ENCODE data around the gene PRKCA. TPM values are rescaled to one million over a fixed set of nuclear protein-coding genes. Genes with fewer than 3 reads are reported as not detected.
A peak's percentile ranks its signal among the peaks of the same experiment; 100 is the strongest.

PRKCA gene
- total and polyA plus RNA-seq, 4 donors, result 3.0 to 14.1 (median 5.4) TPM

DNA sequence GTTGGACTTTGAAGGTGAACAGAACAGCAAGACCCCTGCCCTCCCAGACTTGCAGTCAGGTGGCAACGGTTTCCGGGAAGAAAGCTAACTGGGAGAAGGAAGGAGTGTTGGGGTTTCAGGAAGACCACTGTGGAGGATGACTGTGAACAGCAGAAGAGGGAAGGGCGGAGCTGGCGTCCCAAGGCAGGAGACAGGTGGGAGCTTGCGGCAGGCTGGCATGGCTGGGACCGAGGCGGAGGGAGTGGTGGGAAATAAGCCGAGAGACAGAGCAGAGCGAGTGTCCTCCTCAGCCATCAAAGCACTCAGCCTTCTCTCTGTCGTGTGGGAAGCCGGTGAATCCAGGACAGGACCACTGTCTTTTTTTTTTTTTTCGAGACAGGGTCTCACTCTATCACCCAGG lies 424.0 kb downstream of the PRKCA start (continued):
- TF ChIP-seq, protein P1, sequence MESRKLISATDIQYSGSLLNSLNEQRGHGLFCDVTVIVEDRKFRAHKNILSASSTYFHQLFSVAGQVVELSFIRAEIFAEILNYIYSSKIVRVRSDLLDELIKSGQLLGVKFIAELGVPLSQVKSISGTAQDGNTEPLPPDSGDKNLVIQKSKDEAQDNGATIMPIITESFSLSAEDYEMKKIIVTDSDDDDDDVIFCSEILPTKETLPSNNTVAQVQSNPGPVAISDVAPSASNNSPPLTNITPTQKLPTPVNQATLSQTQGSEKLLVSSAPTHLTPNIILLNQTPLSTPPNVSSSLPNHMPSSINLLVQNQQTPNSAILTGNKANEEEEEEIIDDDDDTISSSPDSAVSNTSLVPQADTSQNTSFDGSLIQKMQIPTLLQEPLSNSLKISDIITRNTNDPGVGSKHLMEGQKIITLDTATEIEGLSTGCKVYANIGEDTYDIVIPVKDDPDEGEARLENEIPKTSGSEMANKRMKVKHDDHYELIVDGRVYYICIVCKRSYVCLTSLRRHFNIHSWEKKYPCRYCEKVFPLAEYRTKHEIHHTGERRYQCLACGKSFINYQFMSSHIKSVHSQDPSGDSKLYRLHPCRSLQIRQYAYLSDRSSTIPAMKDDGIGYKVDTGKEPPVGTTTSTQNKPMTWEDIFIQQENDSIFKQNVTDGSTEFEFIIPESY (IDR thresholded peaks at IDR 0.05), result no peak
- no peak for TF ChIP-seq NR2F2 (IDR thresholded peaks at IDR 0.05)
- no peak for TF ChIP-seq FOXA2 (IDR thresholded peaks at IDR 0.05)
- TF ChIP-seq, protein P2, sequence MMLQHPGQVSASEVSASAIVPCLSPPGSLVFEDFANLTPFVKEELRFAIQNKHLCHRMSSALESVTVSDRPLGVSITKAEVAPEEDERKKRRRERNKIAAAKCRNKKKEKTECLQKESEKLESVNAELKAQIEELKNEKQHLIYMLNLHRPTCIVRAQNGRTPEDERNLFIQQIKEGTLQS (IDR thresholded peaks at IDR 0.05), result no peak
- TF ChIP-seq GABPA (IDR thresholded peaks at IDR 0.05 in 1 of 2, conservative IDR thresholded peaks at IDR 0.05 in 1 of 2), result no peak
- no peak for TF ChIP-seq EGR1 (IDR thresholded peaks at IDR 0.05; ENCODE audit: low read depth in 2 of 2)
- TF ChIP-seq, protein P3, sequence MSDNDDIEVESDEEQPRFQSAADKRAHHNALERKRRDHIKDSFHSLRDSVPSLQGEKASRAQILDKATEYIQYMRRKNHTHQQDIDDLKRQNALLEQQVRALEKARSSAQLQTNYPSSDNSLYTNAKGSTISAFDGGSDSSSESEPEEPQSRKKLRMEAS (IDR thresholded peaks at IDR 0.05), result no peak
- no peak for TF ChIP-seq SP1 (IDR thresholded peaks at IDR 0.05)

DNA sequence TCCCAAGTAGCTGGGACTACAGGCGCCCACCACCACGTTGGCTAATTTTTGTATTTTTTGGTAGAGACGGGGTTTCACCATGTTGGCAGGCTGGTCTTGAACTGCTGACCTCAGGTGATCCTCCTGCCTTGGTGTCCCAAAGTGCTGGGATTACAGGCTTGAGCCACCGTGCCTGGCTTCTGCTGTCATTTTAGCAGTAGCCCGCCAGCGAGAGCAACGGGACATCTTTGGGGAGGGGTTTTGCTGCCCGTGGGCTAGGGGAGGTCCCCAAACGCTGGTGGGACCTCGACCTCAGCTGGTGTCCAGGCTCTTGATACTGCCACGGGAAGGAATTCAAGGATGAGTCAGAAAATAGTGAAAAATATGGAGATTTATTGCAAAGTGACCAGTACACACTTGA lies 424.4 kb downstream of the PRKCA start:
- Histone ChIP-seq H3K4me1 (ENCODE audit: control insufficient read depth in 4 of 4, insufficient read depth in 4 of 4, low read length in 3 of 4) (peaks cover 0 to 6% (median 4%) of the 10 kb centered on the region in 4 donors), H3K27me3 (ENCODE audit: control insufficient read depth in 4 of 4, insufficient read depth in 4 of 4, low read length in 3 of 4) (no peaks in the 10 kb centered on the region), H3K36me3 (ENCODE audit: control insufficient read depth in 4 of 4, insufficient read depth in 3 of 4, low read depth in 1 of 4, low read length in 3 of 4) (no peaks in the 10 kb centered on the region), H3K9ac (ENCODE audit: low read depth in 1 of 2, low read length in 2 of 2) (no peak overlapping the region), H3K9me3 (ENCODE audit: control insufficient read depth in 4 of 4, low read length in 3 of 4) (no peaks in the 10 kb centered on the region), H3K4me3 (ENCODE audit: low read depth in 1 of 3, low read length in 3 of 3) (no peak overlapping the region), H3K27ac (ENCODE audit: low read depth in 1 of 2, low read length in 2 of 2) (no peak overlapping the region)
- no peak for DNase-seq (ENCODE audit: low spot score)
- TF ChIP-seq YY1 (IDR thresholded peaks at IDR 0.05) (no peak), RXRA (IDR thresholded peaks at IDR 0.05) (no peak)
- WGBS, result 95% methylated on average over 11 of the region's 11 CpGs

DNA sequence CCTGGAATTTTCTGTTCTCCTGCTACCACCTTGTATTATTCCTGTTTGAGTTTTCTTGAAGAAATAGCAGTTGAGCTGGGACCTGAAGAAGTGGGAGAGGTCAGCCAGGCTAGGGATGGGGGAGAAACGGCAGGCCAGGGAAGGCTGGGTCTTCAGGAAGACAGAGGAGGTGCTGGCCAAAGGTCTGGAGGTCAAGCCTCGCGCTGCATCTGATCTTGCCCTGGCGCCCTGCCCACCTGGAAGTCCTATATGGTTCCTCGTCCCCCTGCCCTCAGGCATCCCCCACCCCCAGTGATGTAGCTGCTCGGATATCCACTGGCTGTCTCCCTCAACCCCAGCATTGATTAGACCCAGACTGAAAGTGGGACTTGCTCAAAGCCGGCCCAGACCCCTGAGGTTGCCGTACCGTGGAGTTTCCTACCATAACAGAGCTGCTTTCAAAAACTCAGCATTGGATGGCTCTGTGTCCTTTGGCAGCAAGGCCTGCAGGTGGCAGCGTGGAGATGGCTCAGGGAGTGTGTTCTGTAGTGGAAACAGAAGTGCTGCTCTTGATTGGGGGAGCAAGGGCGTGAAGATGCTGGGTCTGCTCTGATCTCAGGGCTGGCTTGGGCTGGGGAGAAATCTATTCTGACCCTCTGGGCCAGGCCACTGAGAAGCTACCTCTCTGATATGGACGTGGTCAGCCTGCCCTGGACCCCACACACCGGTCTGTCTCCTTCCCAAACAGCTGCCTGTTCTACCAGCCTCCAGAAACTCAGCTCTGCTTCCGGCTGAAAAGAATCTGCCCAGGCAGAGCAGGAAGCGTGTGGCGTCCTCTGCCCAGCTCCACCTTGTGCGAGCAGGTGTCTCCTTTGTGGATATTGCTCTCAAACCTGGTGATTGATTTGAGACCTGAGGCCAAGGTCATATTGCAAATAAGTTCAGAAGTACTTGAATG lies 425.5 kb downstream of the PRKCA start:
- TF ChIP-seq, protein P4, sequence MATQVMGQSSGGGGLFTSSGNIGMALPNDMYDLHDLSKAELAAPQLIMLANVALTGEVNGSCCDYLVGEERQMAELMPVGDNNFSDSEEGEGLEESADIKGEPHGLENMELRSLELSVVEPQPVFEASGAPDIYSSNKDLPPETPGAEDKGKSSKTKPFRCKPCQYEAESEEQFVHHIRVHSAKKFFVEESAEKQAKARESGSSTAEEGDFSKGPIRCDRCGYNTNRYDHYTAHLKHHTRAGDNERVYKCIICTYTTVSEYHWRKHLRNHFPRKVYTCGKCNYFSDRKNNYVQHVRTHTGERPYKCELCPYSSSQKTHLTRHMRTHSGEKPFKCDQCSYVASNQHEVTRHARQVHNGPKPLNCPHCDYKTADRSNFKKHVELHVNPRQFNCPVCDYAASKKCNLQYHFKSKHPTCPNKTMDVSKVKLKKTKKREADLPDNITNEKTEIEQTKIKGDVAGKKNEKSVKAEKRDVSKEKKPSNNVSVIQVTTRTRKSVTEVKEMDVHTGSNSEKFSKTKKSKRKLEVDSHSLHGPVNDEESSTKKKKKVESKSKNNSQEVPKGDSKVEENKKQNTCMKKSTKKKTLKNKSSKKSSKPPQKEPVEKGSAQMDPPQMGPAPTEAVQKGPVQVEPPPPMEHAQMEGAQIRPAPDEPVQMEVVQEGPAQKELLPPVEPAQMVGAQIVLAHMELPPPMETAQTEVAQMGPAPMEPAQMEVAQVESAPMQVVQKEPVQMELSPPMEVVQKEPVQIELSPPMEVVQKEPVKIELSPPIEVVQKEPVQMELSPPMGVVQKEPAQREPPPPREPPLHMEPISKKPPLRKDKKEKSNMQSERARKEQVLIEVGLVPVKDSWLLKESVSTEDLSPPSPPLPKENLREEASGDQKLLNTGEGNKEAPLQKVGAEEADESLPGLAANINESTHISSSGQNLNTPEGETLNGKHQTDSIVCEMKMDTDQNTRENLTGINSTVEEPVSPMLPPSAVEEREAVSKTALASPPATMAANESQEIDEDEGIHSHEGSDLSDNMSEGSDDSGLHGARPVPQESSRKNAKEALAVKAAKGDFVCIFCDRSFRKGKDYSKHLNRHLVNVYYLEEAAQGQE (IDR thresholded peaks at IDR 0.05), result no peak
- TF ChIP-seq HNF4G (IDR thresholded peaks at IDR 0.05), result no peak
- no peak for TF ChIP-seq EGR1 (IDR thresholded peaks at IDR 0.05; ENCODE audit: low read depth in 2 of 2)
- no peak for TF ChIP-seq NR2F2 (IDR thresholded peaks at IDR 0.05)
- TF ChIP-seq HNF4A (conservative IDR thresholded peaks at IDR 0.05), result no peak
- no peak for TF ChIP-seq RXRA (IDR thresholded peaks at IDR 0.05)
- TF ChIP-seq RAD21 (IDR thresholded peaks at IDR 0.05), result peak; percentile 69 to 77
- no peak for TF ChIP-seq TAF1 (conservative IDR thresholded peaks at IDR 0.05)
- TF ChIP-seq, protein P2 (IDR thresholded peaks at IDR 0.05), result no peak
- TF ChIP-seq, protein P5, sequence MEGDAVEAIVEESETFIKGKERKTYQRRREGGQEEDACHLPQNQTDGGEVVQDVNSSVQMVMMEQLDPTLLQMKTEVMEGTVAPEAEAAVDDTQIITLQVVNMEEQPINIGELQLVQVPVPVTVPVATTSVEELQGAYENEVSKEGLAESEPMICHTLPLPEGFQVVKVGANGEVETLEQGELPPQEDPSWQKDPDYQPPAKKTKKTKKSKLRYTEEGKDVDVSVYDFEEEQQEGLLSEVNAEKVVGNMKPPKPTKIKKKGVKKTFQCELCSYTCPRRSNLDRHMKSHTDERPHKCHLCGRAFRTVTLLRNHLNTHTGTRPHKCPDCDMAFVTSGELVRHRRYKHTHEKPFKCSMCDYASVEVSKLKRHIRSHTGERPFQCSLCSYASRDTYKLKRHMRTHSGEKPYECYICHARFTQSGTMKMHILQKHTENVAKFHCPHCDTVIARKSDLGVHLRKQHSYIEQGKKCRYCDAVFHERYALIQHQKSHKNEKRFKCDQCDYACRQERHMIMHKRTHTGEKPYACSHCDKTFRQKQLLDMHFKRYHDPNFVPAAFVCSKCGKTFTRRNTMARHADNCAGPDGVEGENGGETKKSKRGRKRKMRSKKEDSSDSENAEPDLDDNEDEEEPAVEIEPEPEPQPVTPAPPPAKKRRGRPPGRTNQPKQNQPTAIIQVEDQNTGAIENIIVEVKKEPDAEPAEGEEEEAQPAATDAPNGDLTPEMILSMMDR (IDR thresholded peaks at IDR 0.05; ENCODE audit: low read depth, low read length, missing input control), result peak; percentile 49
- Histone ChIP-seq H3K36me3 (ENCODE audit: control insufficient read depth in 4 of 4, insufficient read depth in 3 of 4, low read depth in 1 of 4, low read length in 3 of 4) (peaks cover 0 to 2% (median 0%) of the 10 kb centered on the region in 4 donors), H3K27me3 (ENCODE audit: control insufficient read depth in 4 of 4, insufficient read depth in 4 of 4, low read length in 3 of 4) (no peaks in the 10 kb centered on the region), H3K4me1 (ENCODE audit: control insufficient read depth in 4 of 4, insufficient read depth in 4 of 4, low read length in 3 of 4) (peaks cover 0 to 6% (median 4%) of the 10 kb centered on the region in 4 donors), H3K9ac (ENCODE audit: low read depth in 1 of 2, low read length in 2 of 2) (no peak overlapping the region), H3K27ac (ENCODE audit: low read depth in 1 of 2, low read length in 2 of 2) (no peak overlapping the region), H3K4me3 (ENCODE audit: low read depth in 1 of 3, low read length in 3 of 3) (no peak overlapping the region), H3K9me3 (ENCODE audit: control insufficient read depth in 4 of 4, low read length in 3 of 4) (no peaks in the 10 kb centered on the region)
- 66% methylated on average over 17 of the region's 17 CpGs for WGBS
- peak; percentile 42 for DNase-seq (ENCODE audit: low spot score)

All from liver (tissue), 9 donors.